ENCODE results near the gene RPAP3. TPM values are rescaled to one million over a fixed set of nuclear protein-coding genes. Genes with fewer than 3 reads are reported as not detected.

RPAP3 gene
- total RNA-seq, 1 experiment from 2014 or later = 22.5 TPM

- no TSS peak for BruUV-seq (replicated peaks)
Measured at GRCh38 chr12:47750916-47751470, 45.2 kb upstream of the RPAP3 start.

GRCh38 chr12:47750229-47750798 lies 44.5 kb upstream of the RPAP3 start:
- Mint-ChIP-seq H3K36me3 (ENCODE audit: insufficient read depth, unreplicated experiment) (peaks cover 6% of the 10 kb centered on the region), H3K4me1 (ENCODE audit: insufficient read depth, unreplicated experiment) (peaks cover 23% of the 10 kb centered on the region), H3K27ac (ENCODE audit: low read depth, unreplicated experiment) (no peak overlapping the region), H3K9me3 (ENCODE audit: unreplicated experiment) (no peaks in the 10 kb centered on the region), H3K4me3 (ENCODE audit: unreplicated experiment) (no peak overlapping the region), H3K27me3 (ENCODE audit: insufficient read depth, unreplicated experiment) (peaks cover 6% of the 10 kb centered on the region)
- ChIA-PET POLR2A (interaction anchor here (0.7 to 4.6 kb wide), 2 partner anchors 9 to 22 kb away, joined by 3 to 19 read pairs; partner anchors contain the start of gene SLC48A1), CTCF (interaction anchor here (1.2 to 14.4 kb wide), 2 partner anchors 8 to 30 kb away, joined by 6 to 262 read pairs; no protein-coding TSS in a partner anchor)
- no peak for TF ChIP-seq CTCF (IDR thresholded peaks at IDR 0.05; ENCODE audit: unreplicated experiment)
- DNase-seq (ENCODE audit: unreplicated experiment) = no peak
- intact Hi-C loops (cut with micrococcal nuclease) = no loop called here
- BruUV-seq (replicated peaks) = no TSS peak

More at GRCh38 chr12:47750916-47751470, 45.2 kb upstream of the RPAP3 start:
- DNase-seq (ENCODE audit: unreplicated experiment) = no peak
- ChIA-PET POLR2A (interaction anchor here (0.6 to 4.6 kb wide), 4 partner anchors 8 to 1513 kb away, joined by 3 to 19 read pairs (median 8); partner anchors contain the start of gene SLC48A1), CTCF (interaction anchor here (1.1 to 14.4 kb wide), 6 partner anchors 9 to 29 kb away, joined by 3 to 262 read pairs (median 6); partner anchors contain the start of gene SLC48A1)
- Mint-ChIP-seq H3K9me3 (ENCODE audit: unreplicated experiment) (no peaks in the 10 kb centered on the region), H3K27me3 (ENCODE audit: insufficient read depth, unreplicated experiment) (no peaks in the 10 kb centered on the region), H3K4me3 (ENCODE audit: unreplicated experiment) (no peak overlapping the region), H3K4me1 (ENCODE audit: insufficient read depth, unreplicated experiment) (peaks cover 30% of the 10 kb centered on the region), H3K27ac (ENCODE audit: low read depth, unreplicated experiment) (no peak overlapping the region), H3K36me3 (ENCODE audit: insufficient read depth, unreplicated experiment) (peaks cover 6% of the 10 kb centered on the region)
- no peak for TF ChIP-seq CTCF (IDR thresholded peaks at IDR 0.05; ENCODE audit: unreplicated experiment)
- intact Hi-C loops (cut with micrococcal nuclease) = no loop called here

GRCh38 chr12:47748899-47749298 lies 43.1 kb upstream of the RPAP3 start:
- H3K27ac Mint-ChIP-seq (ENCODE audit: low read depth, unreplicated experiment) = no peak overlapping the region
- H3K4me3 Mint-ChIP-seq (ENCODE audit: unreplicated experiment) = no peak overlapping the region
- no peak for DNase-seq (ENCODE audit: unreplicated experiment)
- ChIA-PET POLR2A (no interaction called here), CTCF (interaction anchor here (1.2 kb wide), 1 partner anchor 21 kb away, joined by 5 read pairs; no protein-coding TSS in a partner anchor)
- no TSS peak for BruUV-seq (replicated peaks)
- intact Hi-C loops (cut with micrococcal nuclease) = no loop called here
- H3K27me3 Mint-ChIP-seq (ENCODE audit: insufficient read depth, unreplicated experiment) = peaks cover 17% of the 10 kb centered on the region
- H3K9me3 Mint-ChIP-seq (ENCODE audit: unreplicated experiment) = no peaks in the 10 kb centered on the region
- no peak for TF ChIP-seq CTCF (IDR thresholded peaks at IDR 0.05; ENCODE audit: unreplicated experiment)
- peaks cover 6% of the 10 kb centered on the region for H3K36me3 Mint-ChIP-seq (ENCODE audit: insufficient read depth, unreplicated experiment)
- H3K4me1 Mint-ChIP-seq (ENCODE audit: insufficient read depth, unreplicated experiment) = peaks cover 20% of the 10 kb centered on the region

- Mint-ChIP-seq H3K4me1 (ENCODE audit: insufficient read depth, unreplicated experiment) (peaks cover 16% of the 10 kb centered on the region), H3K27me3 (ENCODE audit: insufficient read depth, unreplicated experiment) (peaks cover 17% of the 10 kb centered on the region), H3K9me3 (ENCODE audit: unreplicated experiment) (no peaks in the 10 kb centered on the region), H3K36me3 (ENCODE audit: insufficient read depth, unreplicated experiment) (peaks cover 6% of the 10 kb centered on the region), H3K27ac (ENCODE audit: low read depth, unreplicated experiment) (no peak overlapping the region), H3K4me3 (ENCODE audit: unreplicated experiment) (no peak overlapping the region)
- no peak for DNase-seq (ENCODE audit: unreplicated experiment)
- CTCF ChIA-PET = interaction anchor here (1.2 kb wide), 1 partner anchor 21 kb away, joined by 5 read pairs; no protein-coding TSS in a partner anchor
- no peak for TF ChIP-seq CTCF (IDR thresholded peaks at IDR 0.05; ENCODE audit: unreplicated experiment)
- POLR2A ChIA-PET = no interaction called here
- intact Hi-C loops (cut with micrococcal nuclease) = no loop called here
- BruUV-seq (replicated peaks) = no TSS peak
Measured at GRCh38 chr12:47748507-47748828, 42.6 kb upstream of the RPAP3 start.
